OCI-LY1 (cell line): ENCODE results near the gene GDPD4.

ENCODE experiments used
- CTCF ChIP-seq: fragments of 200-600 bp; sonication (generic), shearing (Covaris generic); IDR thresholded peaks from 2 replicates; pipeline ENCODE4 v1.5.1; 2017; ENCODE audit warnings: mild to moderate bottlenecking, antibody characterized with exemption, low read length, moderate library complexity, mixed read lengths
- EZH2 ChIP-seq: fragments of 200-600 bp; sonication (generic), shearing (Covaris generic); IDR thresholded peaks from 2 replicates; pipeline ENCODE4 v1.8.0; 2017; ENCODE audit warnings: borderline replicate concordance, mixed run types, mild to moderate bottlenecking, antibody characterized with exemption, low read length, moderate library complexity, mixed read lengths

- TF ChIP-seq CTCF = no peak
- no peak for TF ChIP-seq EZH2
Observed at GRCh38 chr11:77206264-77207018, 95.0 kb downstream of the GDPD4 start.
